Measurements from ENCODE around the gene KCMF1. TPM values are rescaled to one million over a fixed set of nuclear protein-coding genes. Genes with fewer than 3 reads are reported as not detected.

The KCMF1 gene
- total and polyA plus RNA-seq, 2 donors (not counting 1 experiment from before 2014, with no cell fraction given) = 43.7 to 81.5 TPM

DNA sequence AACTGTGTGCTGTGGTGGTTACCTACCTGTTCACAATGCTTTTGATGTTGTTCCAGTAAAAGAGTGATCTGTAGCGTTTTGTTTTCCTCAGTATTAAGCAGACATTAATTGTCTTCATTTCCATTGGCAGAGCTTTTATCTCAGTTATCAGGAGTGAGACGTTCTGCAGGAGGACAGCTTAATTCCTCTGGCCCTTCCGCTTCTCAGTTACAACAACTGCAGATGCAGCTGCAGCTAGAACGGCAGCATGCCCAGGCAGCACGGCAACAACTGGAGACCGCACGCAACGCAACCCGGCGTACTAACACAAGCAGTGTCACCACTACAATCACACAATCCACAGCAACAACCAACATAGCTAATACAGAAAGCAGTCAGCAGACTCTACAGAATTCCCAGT is 78.3 kb downstream of the KCMF1 start:
- H3K4me1 Mint-ChIP-seq = no peaks in the 10 kb centered on the region
- Histone ChIP-seq H3K27ac (ENCODE audit: low read length in 2 of 2) (no peak overlapping the region), H3K9ac (ENCODE audit: low read length) (no peak overlapping the region), H3K79me2 (ENCODE audit: control insufficient read depth, insufficient read depth, low read length) (peaks cover 1% of the 10 kb centered on the region), H2AFZ (ENCODE audit: insufficient read depth, low read depth, low read length, poor library complexity, severe bottlenecking) (no peak overlapping the region), H3K9me3 (ENCODE audit: control extremely low read depth in 1 of 3, control insufficient read depth in 2 of 3, insufficient read depth in 1 of 3, low read length in 2 of 3) (no peaks in the 10 kb centered on the region), H3K36me3 (replicated peaks in 1 of 2; ENCODE audit: control extremely low read depth in 1 of 2, control insufficient read depth in 1 of 2, extremely low read depth in 1 of 2, insufficient read depth in 2 of 2, low read length in 1 of 2) (peaks cover 20 to 67% of the 10 kb centered on the region in 2 experiments), H3K4me3 (ENCODE audit: control extremely low read depth in 1 of 5, extremely low read depth in 1 of 5, insufficient read depth in 1 of 5, low read depth in 2 of 5, low read length in 4 of 5) (no peak overlapping the region), H3K4me2 (replicated peaks; ENCODE audit: low read depth, low read length, poor library complexity, severe bottlenecking) (no peak overlapping the region), H4K20me1 (ENCODE audit: control insufficient read depth, insufficient read depth, low read length, poor library complexity, severe bottlenecking) (no peaks in the 10 kb centered on the region), H3K4me1 (ENCODE audit: control insufficient read depth in 2 of 2, insufficient read depth in 2 of 2, low read length in 2 of 2) (peaks cover 0 to 1% of the 10 kb centered on the region in 2 donors), H3K27me3 (replicated peaks in 1 of 4; ENCODE audit: control extremely low read depth in 1 of 4, control insufficient read depth in 3 of 4, insufficient read depth in 4 of 4, low read length in 3 of 4) (no peaks in the 10 kb centered on the region)
- no peak overlapping the region for H3K4me3 Mint-ChIP-seq
- 96% methylated on average over 7 of the region's 10 CpGs for WGBS (ENCODE audit: insufficient coverage)
- H3K27ac Mint-ChIP-seq = no peak overlapping the region
- DNase-seq (no peak), ATAC-seq (ENCODE audit: low read depth) (no peak)
- no peaks in the 10 kb centered on the region for H3K9me3 Mint-ChIP-seq (ENCODE audit: insufficient read depth)
- intact Hi-C loops (cut with micrococcal nuclease) = no loop called here
- TF ChIP-seq, protein P1, sequence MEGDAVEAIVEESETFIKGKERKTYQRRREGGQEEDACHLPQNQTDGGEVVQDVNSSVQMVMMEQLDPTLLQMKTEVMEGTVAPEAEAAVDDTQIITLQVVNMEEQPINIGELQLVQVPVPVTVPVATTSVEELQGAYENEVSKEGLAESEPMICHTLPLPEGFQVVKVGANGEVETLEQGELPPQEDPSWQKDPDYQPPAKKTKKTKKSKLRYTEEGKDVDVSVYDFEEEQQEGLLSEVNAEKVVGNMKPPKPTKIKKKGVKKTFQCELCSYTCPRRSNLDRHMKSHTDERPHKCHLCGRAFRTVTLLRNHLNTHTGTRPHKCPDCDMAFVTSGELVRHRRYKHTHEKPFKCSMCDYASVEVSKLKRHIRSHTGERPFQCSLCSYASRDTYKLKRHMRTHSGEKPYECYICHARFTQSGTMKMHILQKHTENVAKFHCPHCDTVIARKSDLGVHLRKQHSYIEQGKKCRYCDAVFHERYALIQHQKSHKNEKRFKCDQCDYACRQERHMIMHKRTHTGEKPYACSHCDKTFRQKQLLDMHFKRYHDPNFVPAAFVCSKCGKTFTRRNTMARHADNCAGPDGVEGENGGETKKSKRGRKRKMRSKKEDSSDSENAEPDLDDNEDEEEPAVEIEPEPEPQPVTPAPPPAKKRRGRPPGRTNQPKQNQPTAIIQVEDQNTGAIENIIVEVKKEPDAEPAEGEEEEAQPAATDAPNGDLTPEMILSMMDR (IDR thresholded peaks at IDR 0.05) = no peak
- no peak for TF ChIP-seq EZH2 (IDR thresholded peaks at IDR 0.05; ENCODE audit: borderline replicate concordance, insufficient read depth, low read depth, low read length, poor library complexity, severe bottlenecking)
- CTCF ChIA-PET = interaction anchor here (0.9 kb wide), 1 partner anchor 236 kb away, joined by 5 read pairs; no protein-coding TSS in a partner anchor
- H3K27me3 Mint-ChIP-seq = no peaks in the 10 kb centered on the region
- POLR2A ChIA-PET = no interaction called here

DNA sequence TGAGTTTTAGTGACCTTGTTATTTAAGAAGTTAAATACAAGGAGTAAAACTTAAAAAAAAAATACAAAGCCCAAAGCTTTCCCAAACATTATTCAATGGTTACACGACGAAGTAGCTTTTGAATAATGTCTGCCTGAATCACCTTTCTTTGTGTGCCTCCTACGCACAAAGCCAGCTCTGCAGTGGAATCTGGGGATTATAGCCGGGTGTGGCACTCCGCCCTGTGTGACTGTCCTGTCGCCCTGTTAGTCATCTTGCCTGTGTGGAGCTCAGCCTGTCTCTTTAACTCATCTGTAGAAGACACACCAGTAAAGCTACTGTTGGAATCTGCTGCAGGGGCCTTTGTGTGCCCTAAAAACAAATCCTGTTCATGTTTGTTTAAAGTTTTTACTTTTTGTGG is 82.8 kb downstream of the KCMF1 start:
- Mint-ChIP-seq H3K9me3 (ENCODE audit: insufficient read depth) (no peaks in the 10 kb centered on the region), H3K27me3 (no peaks in the 10 kb centered on the region), H3K27ac (no peak overlapping the region), H3K4me3 (no peak overlapping the region), H3K4me1 (peaks cover 5% of the 10 kb centered on the region)
- H3K27ac ChIP-seq (ENCODE audit: low read length in 2 of 2) = peak overlapping the region in 1 of 2 donors; percentile 9
- no peak overlapping the region for H3K9ac ChIP-seq (ENCODE audit: low read length)
- ATAC-seq (ENCODE audit: low read depth) = no peak
- no peaks in the 10 kb centered on the region for H3K27me3 ChIP-seq (replicated peaks in 1 of 4; ENCODE audit: control extremely low read depth in 1 of 4, control insufficient read depth in 3 of 4, insufficient read depth in 4 of 4, low read length in 3 of 4)
- POLR2A ChIA-PET = no interaction called here
- H3K4me3 ChIP-seq (ENCODE audit: control extremely low read depth in 1 of 5, extremely low read depth in 1 of 5, insufficient read depth in 1 of 5, low read depth in 2 of 5, low read length in 4 of 5) = no peak overlapping the region
- peaks cover 0 to 3% of the 10 kb centered on the region in 2 donors for H3K4me1 ChIP-seq (ENCODE audit: control insufficient read depth in 2 of 2, insufficient read depth in 2 of 2, low read length in 2 of 2)
- no peak for DNase-seq
- no peaks in the 10 kb centered on the region for H4K20me1 ChIP-seq (ENCODE audit: control insufficient read depth, insufficient read depth, low read length, poor library complexity, severe bottlenecking)
- intact Hi-C loops (cut with micrococcal nuclease) = no loop called here
- no peak overlapping the region for H3K4me2 ChIP-seq (replicated peaks; ENCODE audit: low read depth, low read length, poor library complexity, severe bottlenecking)
- 93% methylated on average over 6 of the region's 6 CpGs for WGBS (ENCODE audit: insufficient coverage)
- no peaks in the 10 kb centered on the region for H3K9me3 ChIP-seq (ENCODE audit: control extremely low read depth in 1 of 3, control insufficient read depth in 2 of 3, insufficient read depth in 1 of 3, low read length in 2 of 3)
- H3K79me2 ChIP-seq (ENCODE audit: control insufficient read depth, insufficient read depth, low read length) = no peaks in the 10 kb centered on the region
- CTCF ChIA-PET = interaction anchor here (0.7 kb wide), 1 partner anchor 128 kb away, joined by 3 read pairs; no protein-coding TSS in a partner anchor
- no peak for TF ChIP-seq EZH2 (IDR thresholded peaks at IDR 0.05; ENCODE audit: borderline replicate concordance, insufficient read depth, low read depth, low read length, poor library complexity, severe bottlenecking)
- TF ChIP-seq, protein P1 (IDR thresholded peaks at IDR 0.05) = no peak
- peaks cover 9 to 35% of the 10 kb centered on the region in 2 experiments for H3K36me3 ChIP-seq (replicated peaks in 1 of 2; ENCODE audit: control extremely low read depth in 1 of 2, control insufficient read depth in 1 of 2, extremely low read depth in 1 of 2, insufficient read depth in 2 of 2, low read length in 1 of 2)
- no peak overlapping the region for H2AFZ ChIP-seq (ENCODE audit: insufficient read depth, low read depth, low read length, poor library complexity, severe bottlenecking)
